Measurements from ENCODE around the gene ADCY6. TPM values are rescaled to one million over a fixed set of nuclear protein-coding genes. Genes with fewer than 3 reads are reported as not detected.

ADCY6 gene
- total RNA-seq, 4 donors from 2014 or later = 23.6 to 45.5 (median 30.3) TPM

DNA sequence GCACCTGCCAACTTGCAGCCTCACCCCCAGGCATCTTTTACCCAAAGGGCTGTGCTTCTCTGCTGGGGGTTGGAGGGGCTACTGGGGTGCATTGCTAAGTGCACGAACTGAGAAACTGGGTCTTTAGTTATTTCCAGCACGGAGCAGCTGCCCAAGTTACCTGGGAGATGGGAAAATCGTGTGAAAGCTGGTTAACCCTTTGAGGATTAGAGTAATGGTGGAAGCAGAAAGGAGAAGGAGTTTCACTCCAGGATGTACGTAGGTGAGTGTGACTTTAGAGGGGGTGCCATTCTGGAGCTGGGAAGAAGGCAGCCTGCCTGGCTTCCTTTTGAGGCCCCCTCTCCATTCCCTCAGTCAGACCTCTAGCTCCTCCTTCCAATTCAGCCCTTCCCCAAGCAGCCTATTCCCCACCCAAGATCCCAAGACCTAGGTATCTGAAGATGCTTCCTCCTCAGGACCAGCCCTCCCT, 1.0 kb upstream of the ADCY6 start:
- no peaks in the 10 kb centered on the region for H3K36me3 ChIP-seq
- intact Hi-C loops (cut with DNase I) = no loop called here
- H3K27ac ChIP-seq = peak overlapping the region in 2 of 3 donors; percentile 84 to 85
- TF ChIP-seq, protein P1, sequence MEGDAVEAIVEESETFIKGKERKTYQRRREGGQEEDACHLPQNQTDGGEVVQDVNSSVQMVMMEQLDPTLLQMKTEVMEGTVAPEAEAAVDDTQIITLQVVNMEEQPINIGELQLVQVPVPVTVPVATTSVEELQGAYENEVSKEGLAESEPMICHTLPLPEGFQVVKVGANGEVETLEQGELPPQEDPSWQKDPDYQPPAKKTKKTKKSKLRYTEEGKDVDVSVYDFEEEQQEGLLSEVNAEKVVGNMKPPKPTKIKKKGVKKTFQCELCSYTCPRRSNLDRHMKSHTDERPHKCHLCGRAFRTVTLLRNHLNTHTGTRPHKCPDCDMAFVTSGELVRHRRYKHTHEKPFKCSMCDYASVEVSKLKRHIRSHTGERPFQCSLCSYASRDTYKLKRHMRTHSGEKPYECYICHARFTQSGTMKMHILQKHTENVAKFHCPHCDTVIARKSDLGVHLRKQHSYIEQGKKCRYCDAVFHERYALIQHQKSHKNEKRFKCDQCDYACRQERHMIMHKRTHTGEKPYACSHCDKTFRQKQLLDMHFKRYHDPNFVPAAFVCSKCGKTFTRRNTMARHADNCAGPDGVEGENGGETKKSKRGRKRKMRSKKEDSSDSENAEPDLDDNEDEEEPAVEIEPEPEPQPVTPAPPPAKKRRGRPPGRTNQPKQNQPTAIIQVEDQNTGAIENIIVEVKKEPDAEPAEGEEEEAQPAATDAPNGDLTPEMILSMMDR (IDR thresholded peaks at IDR 0.05) = no peak
- no peak for TF ChIP-seq POLR2A (IDR thresholded peaks at IDR 0.05)
- H3K4me1 ChIP-seq = peaks cover 21 to 23% of the 10 kb centered on the region in 2 donors
- peak overlapping the region in 2 of 3 donors; percentile 92 to 93 for H3K4me3 ChIP-seq (replicated peaks in 1 of 3)
- H3K9me3 ChIP-seq = no peaks in the 10 kb centered on the region
- 12 to 14% methylated on average over 4 of the region's 4 CpGs for WGBS, 2 donors
- H3K27me3 ChIP-seq = no peaks in the 10 kb centered on the region
- DNase-seq = no peak

DNA sequence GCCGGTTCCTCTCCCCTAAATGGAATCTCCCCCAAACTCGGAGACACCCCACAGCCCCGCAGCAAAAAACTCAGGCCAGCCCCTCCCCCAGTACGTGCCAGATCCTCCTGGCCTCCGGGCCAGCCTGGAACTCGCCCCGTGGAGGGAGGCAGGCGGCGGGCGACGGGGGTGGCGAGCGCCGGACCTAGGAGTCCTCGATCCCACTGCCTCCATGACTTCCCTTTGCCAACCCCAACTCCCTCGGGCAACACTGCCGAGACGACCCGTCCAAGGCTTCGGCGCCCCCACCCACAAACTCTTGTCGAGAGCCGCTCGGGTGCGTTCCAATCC, 400 bp downstream of the ADCY6 start:
- Histone ChIP-seq H3K4me1 (peaks cover 21 to 23% of the 10 kb centered on the region in 2 donors), H3K36me3 (no peaks in the 10 kb centered on the region), H3K9me3 (no peaks in the 10 kb centered on the region), H3K4me3 (replicated peaks in 1 of 3) (peak overlapping the region; percentile 24 to 93 (median 59)), H3K27me3 (no peaks in the 10 kb centered on the region), H3K27ac (peak overlapping the region; percentile 4 to 78 (median 48))
- WGBS, 2 donors = 0% methylated on average over 2 to 3 of the region's 25 CpGs
- no peak for TF ChIP-seq POLR2A (IDR thresholded peaks at IDR 0.05)
- TF ChIP-seq, protein P1 (IDR thresholded peaks at IDR 0.05) = no peak
- intact Hi-C loops (cut with DNase I) = no loop called here
- no peak for DNase-seq

DNA sequence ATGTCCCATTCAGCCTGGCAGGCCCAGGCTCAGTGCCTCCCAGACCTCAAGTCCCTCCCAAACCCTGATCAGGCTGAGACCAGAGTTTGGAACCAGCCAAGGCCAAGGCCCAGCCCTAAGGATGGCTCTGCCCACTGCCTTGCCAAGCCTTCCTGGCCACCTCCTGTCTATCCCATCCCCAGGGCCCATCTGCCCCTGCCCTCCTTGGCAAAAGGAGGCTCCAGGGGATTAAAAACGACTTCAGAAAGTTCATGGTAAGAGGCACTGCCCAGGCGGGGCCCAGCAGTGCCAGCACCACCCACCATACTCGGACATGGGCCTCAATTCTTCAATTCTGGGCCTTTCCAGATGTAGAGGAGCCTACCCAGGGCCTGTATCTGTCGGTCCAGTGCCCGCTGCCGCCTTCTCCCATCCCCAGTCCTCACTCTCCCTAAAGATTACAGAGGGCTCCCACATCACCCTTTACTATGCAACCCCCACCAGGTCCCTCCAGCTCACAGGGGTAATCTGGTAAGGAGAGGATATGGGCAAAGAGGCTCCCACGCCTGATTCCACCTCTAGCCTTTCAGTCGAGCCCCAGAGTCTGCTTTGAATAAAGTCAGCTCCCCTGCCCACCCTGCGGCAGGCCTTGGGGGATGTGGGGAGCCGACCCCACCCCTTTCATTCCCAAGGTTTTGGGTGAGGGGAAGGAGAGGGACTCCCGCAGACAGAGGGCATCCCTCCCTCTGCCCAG, 932 bp downstream of the ADCY6 start:
- DNase-seq = no peak
- intact Hi-C loops (cut with DNase I) = no loop called here
- TF ChIP-seq, protein P1 (IDR thresholded peaks at IDR 0.05) = no peak
- no peak for TF ChIP-seq POLR2A (IDR thresholded peaks at IDR 0.05)
- H3K9me3 ChIP-seq = no peaks in the 10 kb centered on the region
- H3K36me3 ChIP-seq = no peaks in the 10 kb centered on the region
- 9 to 12% methylated on average over 8 to 11 of the region's 11 CpGs for WGBS, 2 donors
- peak overlapping the region; percentile 24 to 93 (median 59) for H3K4me3 ChIP-seq (replicated peaks in 1 of 3)
- no peaks in the 10 kb centered on the region for H3K27me3 ChIP-seq
- H3K27ac ChIP-seq = peak overlapping the region; percentile 4 to 78 (median 48)
- H3K4me1 ChIP-seq = peaks cover 21 to 23% of the 10 kb centered on the region in 2 donors

DNA sequence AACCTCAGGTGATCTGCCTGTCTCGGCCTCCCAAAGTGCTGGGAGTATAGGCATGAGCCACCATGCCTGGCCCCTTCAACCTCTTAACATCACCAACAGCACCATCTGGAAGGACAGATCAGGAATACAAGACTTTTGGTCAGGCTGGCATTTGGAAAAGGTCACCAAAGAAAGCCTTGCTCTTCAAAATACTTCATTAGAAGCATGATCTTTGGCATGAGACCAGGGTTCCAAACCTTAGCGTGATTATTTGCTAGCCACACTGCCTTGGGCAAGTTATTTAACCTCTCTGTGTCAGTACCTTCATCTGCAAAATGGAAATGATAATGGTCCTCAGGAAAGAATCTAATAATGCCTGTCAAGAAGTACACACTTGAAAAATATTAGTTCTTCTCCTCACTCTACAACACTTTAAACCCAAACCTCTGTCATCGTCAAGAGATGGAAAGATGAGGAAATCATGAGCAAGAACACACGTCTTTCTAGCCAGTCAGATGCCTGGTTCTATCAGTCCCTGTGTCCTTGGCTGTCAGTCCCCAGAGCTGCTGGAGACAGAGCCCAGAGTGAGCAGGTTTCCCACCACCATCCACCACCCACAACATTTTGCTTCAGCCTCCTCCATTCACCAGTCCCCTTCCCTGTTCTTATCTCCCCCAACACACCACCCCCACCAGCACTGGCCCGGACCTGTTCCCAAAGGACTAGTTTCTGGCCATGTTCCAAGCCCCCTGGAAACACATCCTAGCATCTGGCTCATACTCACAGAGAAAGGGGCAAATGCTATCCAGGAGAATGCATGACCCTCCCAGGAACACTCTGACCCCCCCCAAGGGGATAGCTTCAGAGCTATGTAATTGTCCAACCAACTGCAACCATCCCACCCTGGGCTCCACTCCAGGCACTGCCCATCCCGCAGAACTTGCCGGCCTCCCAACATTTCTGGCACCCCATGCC, 2.0 kb downstream of the ADCY6 start:
- H3K27ac ChIP-seq = peak overlapping the region in 2 of 3 donors; percentile 48 to 78
- no peaks in the 10 kb centered on the region for H3K9me3 ChIP-seq
- no peaks in the 10 kb centered on the region for H3K27me3 ChIP-seq
- WGBS, 2 donors = 37 to 38% methylated on average over 7 of the region's 7 CpGs
- no peak for DNase-seq
- peaks cover 0 to 4% of the 10 kb centered on the region in 2 donors for H3K36me3 ChIP-seq
- intact Hi-C loops (cut with DNase I) = no loop called here
- H3K4me3 ChIP-seq (replicated peaks in 1 of 3) = peak overlapping the region in 1 of 3 donors; percentile 93
- no peak for TF ChIP-seq POLR2A (IDR thresholded peaks at IDR 0.05)
- TF ChIP-seq, protein P1 (IDR thresholded peaks at IDR 0.05) = no peak
- H3K4me1 ChIP-seq = peaks cover 21 to 23% of the 10 kb centered on the region in 2 donors
